SJSA1 (cell line): Measurements from ENCODE around the gene SLC35E3. TPM values are rescaled to one million over a fixed set of nuclear protein-coding genes. Genes with fewer than 3 reads are reported as not detected.
"Not testable (repeated sequence)": the region's sequence is repeated elsewhere in the genome, so short reads cannot be mapped to it uniquely, and the experiment has no call there.

ENCODE experiments used
- DNase-seq, 2 experiments: peaks; one replicate each; pipeline ENCODE4 v3.0.0-alpha.2; 2015 to 2020; ENCODE audit warnings: low spot score in 2 of 2, low read depth in 1 of 2
- H3K27ac ChIP-seq: fragments of 250-450 bp; sonication (Bioruptor Pico); 2 replicates; pipeline ENCODE4 v1.5.1; 2020; ENCODE audit warnings: mild to moderate bottlenecking, moderate library complexity
- H3K27me3 ChIP-seq: fragments of 250-450 bp; sonication (Bioruptor Pico); replicated peaks from 2 replicates; pipeline ENCODE4 v1.5.1; 2020; ENCODE audit warnings: mild to moderate bottlenecking, moderate library complexity
- H3K36me3 ChIP-seq: fragments of 250-450 bp; sonication (Bioruptor Pico); 2 replicates; pipeline ENCODE4 v1.5.1; 2020; ENCODE audit warnings: mild to moderate bottlenecking
- H3K4me1 ChIP-seq: fragments of 250-450 bp; sonication (Bioruptor Pico); replicated peaks from 2 replicates; pipeline ENCODE4 v1.6.1; 2021; ENCODE audit warnings: mild to moderate bottlenecking
- H3K4me3 ChIP-seq: fragments of 250-450 bp; sonication (Bioruptor Pico); 2 replicates; pipeline ENCODE4 v1.5.1; 2020; ENCODE audit warnings: mild to moderate bottlenecking
- H3K9me3 ChIP-seq: fragments of 250-450 bp; sonication (Bioruptor Pico); replicated peaks from 2 replicates; pipeline ENCODE4 v1.5.1; 2020; ENCODE audit warnings: mild to moderate bottlenecking
- total RNA-seq: library from RNA; depleted of rRNA; stranded (reverse); fragments of >200 nt; shearing (Covaris generic); gene quantifications from 2 replicates; pipeline ENCODE4 v1.2.3, GENCODE V29; 2014

SLC35E3 gene
- total RNA-seq, 1 experiment from 2014 or later: 4.9 TPM

- peak in 1 of 2 experiments; percentile 92 for DNase-seq
- H3K27ac ChIP-seq: no peak overlapping the region
- no peaks in the 10 kb centered on the region; the same call in 1 of the 2 replicates for H3K36me3 ChIP-seq
- H3K4me1 ChIP-seq: peaks cover 12% of the 10 kb centered on the region
- H3K4me3 ChIP-seq: no peak overlapping the region
- peaks cover 7% of the 10 kb centered on the region for H3K9me3 ChIP-seq
- H3K27me3 ChIP-seq: peaks cover 56% of the 10 kb centered on the region
These were observed 47.0 kb downstream of the SLC35E3 start for GRCh38 chr12:68792952-68793351.

GRCh38 chr12:68793436-68793835 lies 47.5 kb downstream of the SLC35E3 start:
- peak in 1 of 2 experiments; percentile 92 for DNase-seq
- Histone ChIP-seq H3K9me3 (peaks cover 7% of the 10 kb centered on the region), H3K27ac (no peak overlapping the region), H3K27me3 (peaks cover 52% of the 10 kb centered on the region), H3K4me3 (no peak overlapping the region), H3K36me3 (no peaks in the 10 kb centered on the region; the same call in 1 of the 2 replicates), H3K4me1 (peaks cover 12% of the 10 kb centered on the region)

- peaks cover 12% of the 10 kb centered on the region for H3K9me3 ChIP-seq
- DNase-seq: peak in 1 of 2 experiments; percentile 95
- no peak overlapping the region for H3K4me3 ChIP-seq
- H3K27ac ChIP-seq: no peak overlapping the region
- H3K4me1 ChIP-seq: peaks cover 12% of the 10 kb centered on the region
- no peaks in the 10 kb centered on the region; the same call in 1 of the 2 replicates for H3K36me3 ChIP-seq
- peaks cover 51% of the 10 kb centered on the region for H3K27me3 ChIP-seq
These were observed 48.1 kb downstream of the SLC35E3 start for GRCh38 chr12:68793975-68794652.

GRCh38 chr12:68794653-68795251 lies 48.8 kb downstream of the SLC35E3 start:
- Histone ChIP-seq H3K36me3 (no peaks in the 10 kb centered on the region; the same call in 1 of the 2 replicates), H3K27ac (no peak overlapping the region), H3K27me3 (peaks cover 53% of the 10 kb centered on the region), H3K4me3 (no peak overlapping the region), H3K4me1 (peaks cover 12% of the 10 kb centered on the region), H3K9me3 (peaks cover 19% of the 10 kb centered on the region)
- DNase-seq: peak in 1 of 2 experiments; percentile 93

- peak; percentile 82 to 96 for DNase-seq
- H3K4me1 ChIP-seq: peaks cover 12% of the 10 kb centered on the region
- no peak overlapping the region for H3K27ac ChIP-seq
- H3K27me3 ChIP-seq: peaks cover 42% of the 10 kb centered on the region
- H3K4me3 ChIP-seq: no peak overlapping the region
- H3K36me3 ChIP-seq: no peaks in the 10 kb centered on the region; the same call in 1 of the 2 replicates
- peaks cover 21% of the 10 kb centered on the region for H3K9me3 ChIP-seq
These were observed 50.4 kb downstream of the SLC35E3 start for GRCh38 chr12:68796399-68796798.

- Histone ChIP-seq H3K4me1 (peaks cover 12% of the 10 kb centered on the region), H3K9me3 (peaks cover 21% of the 10 kb centered on the region), H3K4me3 (no peak overlapping the region), H3K36me3 (no peaks in the 10 kb centered on the region; the same call in 1 of the 2 replicates), H3K27me3 (peaks cover 24% of the 10 kb centered on the region), H3K27ac (no peak overlapping the region)
- DNase-seq: peak; percentile 80 to 91
These were observed 52.9 kb downstream of the SLC35E3 start for GRCh38 chr12:68798882-68799234.

- Histone ChIP-seq H3K27ac (no peak overlapping the region), H3K36me3 (no peaks in the 10 kb centered on the region), H3K4me3 (no peak overlapping the region), H3K9me3 (peaks cover 16% of the 10 kb centered on the region), H3K4me1 (peaks cover 4% of the 10 kb centered on the region; the same call in 1 of the 2 replicates), H3K27me3 (peaks cover 17% of the 10 kb centered on the region)
- peak in 1 of 2 experiments; percentile 75 for DNase-seq
These were observed 54.3 kb downstream of the SLC35E3 start for GRCh38 chr12:68800294-68800693.

GRCh38 chr12:68801124-68801523 lies 55.1 kb downstream of the SLC35E3 start:
- H3K36me3 ChIP-seq, H3K27ac ChIP-seq: not testable (repeated sequence)
- DNase-seq: peak; percentile 82 to 87

GRCh38 chr12:68802372-68802745 lies 56.4 kb downstream of the SLC35E3 start:
- Histone ChIP-seq H3K27me3 (peaks cover 17% of the 10 kb centered on the region), H3K9me3 (peaks cover 13% of the 10 kb centered on the region)
- not testable (repeated sequence) for H3K36me3 ChIP-seq, H3K4me3 ChIP-seq, H3K4me1 ChIP-seq, H3K27ac ChIP-seq
- peak in 1 of 2 experiments; percentile 85 for DNase-seq

More at GRCh38 chr12:68801124-68801523, 55.1 kb downstream of the SLC35E3 start:
- H3K4me1 ChIP-seq, H3K4me3 ChIP-seq: not testable (repeated sequence)
- H3K9me3 ChIP-seq: peaks cover 16% of the 10 kb centered on the region
- H3K27me3 ChIP-seq: peaks cover 17% of the 10 kb centered on the region

- H3K36me3 ChIP-seq, H3K4me3 ChIP-seq, H3K27ac ChIP-seq, H3K4me1 ChIP-seq: not testable (repeated sequence)
- Histone ChIP-seq H3K9me3 (peaks cover 13% of the 10 kb centered on the region), H3K27me3 (peaks cover 13% of the 10 kb centered on the region)
- peak in 1 of 2 experiments; percentile 91 for DNase-seq
These were observed 57.1 kb downstream of the SLC35E3 start for GRCh38 chr12:68802911-68803651.

- Histone ChIP-seq H3K36me3 (peaks cover 9% of the 10 kb centered on the region), H3K4me1 (peaks cover 13% of the 10 kb centered on the region), H3K4me3 (no peak overlapping the region), H3K9me3 (peaks cover 9% of the 10 kb centered on the region), H3K27ac (no peak overlapping the region), H3K27me3 (peaks cover 9% of the 10 kb centered on the region)
- DNase-seq: peak; percentile 79 to 91
These were observed 58.1 kb downstream of the SLC35E3 start for GRCh38 chr12:68803948-68804656.

- H3K4me1 ChIP-seq: peaks cover 18% of the 10 kb centered on the region
- H3K27ac ChIP-seq: no peak overlapping the region
- DNase-seq: peak; percentile 77 to 99
- peaks cover 1% of the 10 kb centered on the region for H3K27me3 ChIP-seq
- peaks cover 17% of the 10 kb centered on the region for H3K36me3 ChIP-seq
- H3K4me3 ChIP-seq: no peak overlapping the region
- H3K9me3 ChIP-seq: peaks cover under 1% of the 10 kb centered on the region; the same call in 1 of the 2 replicates
These were observed 58.9 kb downstream of the SLC35E3 start for GRCh38 chr12:68804657-68805591.
